NCI-H1436 (cell line): ENCODE measurements around the gene DPP4.
"Not testable (repeated sequence)": the region's sequence is repeated elsewhere in the genome, so short reads cannot be mapped to it uniquely, and the experiment has no call there.

ENCODE experiments used
- DNase-seq: peaks from one replicate; lab custom pipeline; 2025; lab: John Stamatoyannopoulos, UW

Gene DPP4

GRCh38 chr2:161988589-161988988 lies 85.4 kb downstream of the DPP4 start:
- no peak for DNase-seq

- DNase-seq = no peak
These were observed 86.7 kb downstream of the DPP4 start for GRCh38 chr2:161987311-161987710.

- DNase-seq = no peak
These were observed 90.1 kb downstream of the DPP4 start for GRCh38 chr2:161983866-161984265.

GRCh38 chr2:161983331-161983651 lies 90.7 kb downstream of the DPP4 start:
- no peak for DNase-seq

GRCh38 chr2:161982548-161983330 lies 91.3 kb downstream of the DPP4 start:
- no peak for DNase-seq

- no peak for DNase-seq
These were observed 92.2 kb downstream of the DPP4 start for GRCh38 chr2:161981679-161982250.

GRCh38 chr2:161980976-161981375 lies 93.0 kb downstream of the DPP4 start:
- no peak for DNase-seq

- DNase-seq = no peak
These were observed 94.5 kb downstream of the DPP4 start for GRCh38 chr2:161979490-161979889.

GRCh38 chr2:161977926-161978325 lies 96.1 kb downstream of the DPP4 start:
- not testable (repeated sequence) for DNase-seq

GRCh38 chr2:161976917-161977316 lies 97.1 kb downstream of the DPP4 start:
- DNase-seq = no peak

GRCh38 chr2:161976295-161976694 lies 97.7 kb downstream of the DPP4 start:
- DNase-seq = no peak

- no peak for DNase-seq
These were observed 98.2 kb downstream of the DPP4 start for GRCh38 chr2:161975813-161976160.

GRCh38 chr2:161975062-161975812 lies 98.8 kb downstream of the DPP4 start:
- DNase-seq = no peak

- DNase-seq = no peak
These were observed 99.6 kb downstream of the DPP4 start for GRCh38 chr2:161974461-161974860.

GRCh38 chr2:161972866-161973265 lies 101.1 kb downstream of the DPP4 start:
- no peak for DNase-seq

- DNase-seq = no peak
These were observed 101.8 kb downstream of the DPP4 start for GRCh38 chr2:161972232-161972631.

GRCh38 chr2:161971551-161971950 lies 102.5 kb downstream of the DPP4 start:
- DNase-seq = no peak

GRCh38 chr2:161969159-161969558 lies 104.9 kb downstream of the DPP4 start:
- DNase-seq = no peak

GRCh38 chr2:161965994-161966393 lies 108.0 kb downstream of the DPP4 start:
- DNase-seq = no peak

- no peak for DNase-seq
These were observed 109.9 kb downstream of the DPP4 start for GRCh38 chr2:161964160-161964559.

- no peak for DNase-seq
These were observed 111.9 kb downstream of the DPP4 start for GRCh38 chr2:161962160-161962559.

GRCh38 chr2:161961061-161961460 lies 113.0 kb downstream of the DPP4 start:
- DNase-seq = no peak

GRCh38 chr2:161956738-161957137 lies 117.3 kb downstream of the DPP4 start:
- no peak for DNase-seq
